ENCODE results near the gene CERS1. TPM values are rescaled to one million over a fixed set of nuclear protein-coding genes. Genes with fewer than 3 reads are reported as not detected.
"Not testable (repeated sequence)": the region's sequence is repeated elsewhere in the genome, so short reads cannot be mapped to it uniquely, and the experiment has no call there.

CERS1 gene
- total RNA-seq, 2 experiments from 2014 or later = not detected

DNA sequence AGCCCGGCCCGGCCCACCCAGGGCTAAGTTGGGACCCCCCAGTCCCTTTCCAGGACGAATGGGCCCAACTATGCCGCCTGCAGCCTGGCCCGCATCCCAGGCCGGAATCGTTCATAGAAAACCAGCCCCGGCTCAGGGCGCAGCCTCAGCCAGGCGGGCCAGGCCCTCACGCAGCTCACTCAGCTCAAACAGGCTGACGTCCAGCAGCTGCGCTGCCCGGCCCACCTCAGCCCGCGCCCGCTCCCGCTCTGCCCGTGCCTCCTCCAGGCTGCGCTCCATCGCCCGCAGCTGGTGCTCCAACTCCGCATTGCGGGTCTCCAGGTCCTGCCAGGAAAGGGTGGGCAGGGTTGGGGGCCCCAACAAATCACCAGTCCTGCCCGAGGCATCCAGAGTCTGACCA is 33.4 kb upstream of the CERS1 start:
- H3K4me1 Mint-ChIP-seq = peaks cover 6% of the 10 kb centered on the region
- POLR2A ChIA-PET = no interaction called here

DNA sequence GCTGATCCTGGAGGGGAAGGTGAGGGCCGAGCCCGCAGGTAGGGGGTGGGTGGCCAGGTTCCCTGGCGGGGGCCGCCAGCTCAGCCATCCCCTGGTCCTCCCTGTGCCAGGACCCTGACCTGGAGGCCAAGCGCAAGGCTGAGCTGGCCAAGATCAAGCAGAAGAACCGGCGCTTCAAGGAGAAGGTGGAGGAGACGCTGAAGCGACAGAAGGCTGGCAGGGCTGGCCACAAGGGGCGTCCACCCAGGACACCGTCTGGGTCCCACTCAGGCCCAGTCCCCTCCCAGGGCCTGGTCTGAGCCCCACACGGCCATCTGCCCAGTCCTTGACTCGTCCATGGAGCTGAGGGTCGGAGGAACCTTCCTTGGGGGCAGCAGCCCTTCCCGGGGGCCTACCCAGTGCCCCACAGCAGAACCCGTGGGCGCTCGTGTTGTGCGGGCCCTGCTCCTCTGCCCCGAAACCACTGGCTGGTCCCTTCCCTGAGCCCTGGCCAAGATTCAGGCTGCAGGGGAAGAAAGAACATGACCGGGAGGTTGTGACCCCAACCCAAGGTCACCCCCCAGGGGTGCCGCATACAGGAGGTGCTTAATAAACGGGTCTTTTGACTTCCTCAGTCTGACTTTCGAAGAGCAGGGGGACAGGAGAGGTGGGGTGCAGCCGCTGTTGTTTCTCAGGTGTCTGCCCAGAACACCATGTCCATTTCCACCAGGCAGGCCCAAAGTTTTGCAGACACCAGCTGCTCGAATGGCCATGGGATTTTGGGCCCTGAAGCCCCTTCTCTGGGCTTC is 32.3 kb upstream of the CERS1 start:
- no peaks in the 10 kb centered on the region for H3K9me3 Mint-ChIP-seq
- POLR2A ChIA-PET = interaction anchor here (0.6 kb wide), 1 partner anchor 72 kb away, joined by 4 read pairs; no protein-coding TSS in a partner anchor
- peaks cover 18% of the 10 kb centered on the region for H3K36me3 Mint-ChIP-seq (ENCODE audit: low read depth)
- no peak overlapping the region for H3K27ac Mint-ChIP-seq
- no peak overlapping the region for H3K4me3 Mint-ChIP-seq
- H3K27me3 Mint-ChIP-seq = peaks cover 3% of the 10 kb centered on the region
- no peak for DNase-seq
- CTCF ChIA-PET = interaction anchor here (0.8 to 1.3 kb wide), 4 partner anchors 9 to 487 kb away, joined by 3 to 5 read pairs (median 3); partner anchors contain the start of genes COPE and DDX49
- H3K4me1 Mint-ChIP-seq = peaks cover 6% of the 10 kb centered on the region

More for the DNA sequence above, 33.4 kb upstream of the CERS1 start:
- DNase-seq = no peak
- Mint-ChIP-seq H3K27me3 (peaks cover 5% of the 10 kb centered on the region), H3K9me3 (no peaks in the 10 kb centered on the region), H3K27ac (no peak overlapping the region), H3K4me3 (no peak overlapping the region), H3K36me3 (ENCODE audit: low read depth) (peaks cover 9% of the 10 kb centered on the region)
- CTCF ChIA-PET = interaction anchor here (0.5 to 1.3 kb wide), 2 partner anchors 8 to 41 kb away, joined by 3 to 4 read pairs; no protein-coding TSS in a partner anchor

DNA sequence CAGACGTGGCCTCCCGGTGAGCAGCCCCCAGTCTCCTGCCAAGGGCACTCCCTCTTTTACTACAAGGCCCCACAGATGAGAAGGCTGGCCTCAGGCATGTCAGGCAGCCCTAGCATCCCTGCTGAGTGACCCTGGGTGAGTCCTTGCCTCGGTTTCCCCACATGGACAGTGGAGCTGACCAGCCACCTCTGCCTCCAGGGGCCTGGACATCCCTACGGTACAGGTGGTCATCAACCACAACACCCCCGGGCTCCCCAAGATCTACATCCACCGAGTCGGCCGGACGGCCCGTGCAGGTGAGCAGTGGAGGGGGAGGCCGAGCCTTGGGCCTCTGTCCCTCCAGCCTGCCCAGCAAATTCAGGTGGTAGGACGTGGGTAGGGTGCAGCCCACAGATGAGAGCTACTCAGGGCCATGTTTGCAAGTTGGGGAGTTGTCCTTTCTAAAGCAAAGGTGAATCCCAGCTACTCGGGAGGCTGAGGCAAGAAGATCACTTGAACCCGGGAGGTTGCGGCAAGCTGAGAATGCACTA is 28.8 kb upstream of the CERS1 start:
- Mint-ChIP-seq H3K36me3 (ENCODE audit: low read depth) (peaks cover 29% of the 10 kb centered on the region), H3K9me3 (no peaks in the 10 kb centered on the region), H3K4me3 (no peak overlapping the region), H3K4me1 (peaks cover 14% of the 10 kb centered on the region), H3K27ac (no peak overlapping the region), H3K27me3 (no peaks in the 10 kb centered on the region)
- POLR2A ChIA-PET = no interaction called here
- DNase-seq = no peak
- CTCF ChIA-PET = interaction anchor here (0.6 kb wide), 1 partner anchor 130 kb away, joined by 4 read pairs; no protein-coding TSS in a partner anchor

DNA sequence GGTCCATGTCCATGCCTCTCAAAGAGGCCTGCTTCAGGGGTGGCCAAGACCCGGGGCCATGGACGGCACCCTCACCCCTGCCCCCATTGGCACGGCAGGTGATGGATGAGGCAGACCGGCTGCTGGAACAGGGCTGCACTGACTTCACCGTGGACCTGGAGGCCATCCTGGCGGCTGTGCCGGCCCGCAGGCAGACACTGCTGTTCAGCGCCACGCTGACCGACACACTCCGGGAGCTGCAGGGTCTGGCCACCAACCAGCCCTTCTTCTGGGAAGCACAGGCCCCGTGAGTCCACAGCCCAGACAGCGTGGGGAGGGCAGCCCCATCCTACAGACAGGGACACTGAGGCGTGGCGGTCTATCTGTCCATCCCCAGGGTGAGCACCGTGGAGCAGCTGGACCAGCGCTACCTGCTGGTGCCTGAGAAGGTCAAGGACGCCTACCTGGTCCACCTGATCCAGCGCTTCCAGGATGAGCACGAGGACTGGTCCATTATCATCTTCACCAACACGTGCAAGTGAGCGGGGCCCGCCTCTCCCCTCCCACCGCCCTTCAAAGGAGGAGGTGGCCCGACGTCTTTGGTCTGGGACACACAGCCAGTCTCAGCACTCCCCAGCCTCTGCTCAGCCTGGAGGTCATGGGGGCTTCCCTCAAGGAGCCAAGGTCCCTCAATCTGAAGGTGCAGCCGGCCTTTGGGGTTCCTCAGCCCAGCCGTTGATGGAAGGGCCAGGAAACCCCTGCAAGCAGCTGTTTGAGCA is 26.4 kb upstream of the CERS1 start:
- Mint-ChIP-seq H3K36me3 (ENCODE audit: low read depth) (peaks cover 36% of the 10 kb centered on the region), H3K27me3 (no peaks in the 10 kb centered on the region), H3K4me3 (no peak overlapping the region), H3K9me3 (no peaks in the 10 kb centered on the region), H3K4me1 (peaks cover 30% of the 10 kb centered on the region), H3K27ac (no peak overlapping the region)
- no peak for DNase-seq
- ChIA-PET POLR2A (no interaction called here), CTCF (interaction anchor here (1.5 kb wide), 1 partner anchor 11 kb away, joined by 3 read pairs; no protein-coding TSS in a partner anchor)

DNA sequence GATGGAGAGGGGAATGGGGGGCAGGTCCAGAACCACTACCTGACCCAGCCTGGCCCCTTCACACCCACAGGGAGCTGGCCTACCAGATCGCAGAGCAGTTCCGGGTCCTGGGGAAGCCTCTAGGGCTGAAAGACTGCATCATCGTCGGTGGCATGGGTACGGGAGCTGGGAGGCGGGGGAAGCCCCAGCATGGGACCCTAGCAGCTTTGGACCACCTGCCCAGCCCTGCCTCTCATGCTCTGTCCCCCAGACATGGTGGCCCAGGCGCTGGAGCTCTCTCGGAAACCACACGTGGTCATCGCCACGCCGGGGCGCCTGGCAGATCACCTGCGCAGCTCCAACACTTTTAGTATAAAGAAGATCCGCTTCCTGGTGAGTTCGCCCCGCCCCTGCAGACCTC is 25.6 kb upstream of the CERS1 start:
- Mint-ChIP-seq H3K27ac (no peak overlapping the region), H3K4me1 (peaks cover 33% of the 10 kb centered on the region), H3K36me3 (ENCODE audit: low read depth) (peaks cover 39% of the 10 kb centered on the region), H3K9me3 (no peaks in the 10 kb centered on the region), H3K27me3 (no peaks in the 10 kb centered on the region), H3K4me3 (peak overlapping the region; percentile 97)
- no peak for DNase-seq
- ChIA-PET CTCF (interaction anchor here (1.5 kb wide), 1 partner anchor 12 kb away, joined by 3 read pairs; no protein-coding TSS in a partner anchor), POLR2A (no interaction called here)

DNA sequence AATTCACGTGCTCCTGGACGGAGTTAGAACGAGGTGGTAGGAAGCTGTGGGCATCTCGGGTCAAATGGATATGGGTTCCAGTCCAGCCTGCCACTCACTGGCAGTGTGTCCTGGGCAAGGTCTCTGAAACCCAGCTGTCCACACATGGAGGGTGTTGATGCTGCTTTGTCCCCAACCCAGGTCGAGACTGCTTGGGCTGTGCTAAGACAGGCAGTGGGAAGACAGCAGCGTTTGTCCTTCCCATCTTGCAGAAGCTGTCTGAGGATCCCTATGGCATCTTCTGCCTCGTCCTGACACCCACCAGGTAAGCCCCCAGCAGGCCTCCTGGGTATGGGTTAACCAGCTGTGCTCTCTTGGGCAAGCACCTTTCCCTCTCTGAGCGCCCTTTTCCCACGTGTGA is 24.4 kb upstream of the CERS1 start:
- Mint-ChIP-seq H3K4me1 (peaks cover 38% of the 10 kb centered on the region), H3K27ac (peak overlapping the region; percentile 93), H3K36me3 (ENCODE audit: low read depth) (peaks cover 39% of the 10 kb centered on the region), H3K9me3 (no peaks in the 10 kb centered on the region), H3K27me3 (no peaks in the 10 kb centered on the region), H3K4me3 (peak overlapping the region; percentile 97)
- DNase-seq = no peak
- CTCF ChIA-PET = no interaction called here
- POLR2A ChIA-PET = interaction anchor here (0.6 kb wide), 1 partner anchor 658 kb away, joined by 4 read pairs; no protein-coding TSS in a partner anchor

DNA sequence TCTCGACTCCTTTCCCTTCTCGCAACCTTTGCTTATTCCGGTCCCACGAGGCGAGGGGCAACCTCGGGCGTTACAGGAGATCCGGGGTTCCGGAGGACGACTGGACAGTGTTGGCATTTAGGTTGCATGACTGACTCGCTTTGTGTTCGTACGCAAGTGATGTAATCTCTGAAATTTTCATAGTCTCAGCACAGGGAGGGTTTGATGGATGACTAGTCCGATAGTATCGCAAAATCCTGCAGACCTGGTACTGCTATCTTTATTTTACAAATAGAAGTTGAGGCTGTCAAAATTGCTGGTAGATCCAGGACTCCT is 23.9 kb upstream of the CERS1 start:
- peaks cover 42% of the 10 kb centered on the region for H3K36me3 Mint-ChIP-seq (ENCODE audit: low read depth)
- peak overlapping the region; percentile 97 for H3K4me3 Mint-ChIP-seq
- ChIA-PET CTCF (interaction anchor here (1.2 to 1.9 kb wide), 2 partner anchors 8 to 330 kb away, joined by 3 to 5 read pairs; no protein-coding TSS in a partner anchor), POLR2A (no interaction called here)
- peaks cover 40% of the 10 kb centered on the region for H3K4me1 Mint-ChIP-seq
- no peaks in the 10 kb centered on the region for H3K27me3 Mint-ChIP-seq
- DNase-seq = no peak
- no peaks in the 10 kb centered on the region for H3K9me3 Mint-ChIP-seq
- H3K27ac Mint-ChIP-seq = peak overlapping the region; percentile 93

DNA sequence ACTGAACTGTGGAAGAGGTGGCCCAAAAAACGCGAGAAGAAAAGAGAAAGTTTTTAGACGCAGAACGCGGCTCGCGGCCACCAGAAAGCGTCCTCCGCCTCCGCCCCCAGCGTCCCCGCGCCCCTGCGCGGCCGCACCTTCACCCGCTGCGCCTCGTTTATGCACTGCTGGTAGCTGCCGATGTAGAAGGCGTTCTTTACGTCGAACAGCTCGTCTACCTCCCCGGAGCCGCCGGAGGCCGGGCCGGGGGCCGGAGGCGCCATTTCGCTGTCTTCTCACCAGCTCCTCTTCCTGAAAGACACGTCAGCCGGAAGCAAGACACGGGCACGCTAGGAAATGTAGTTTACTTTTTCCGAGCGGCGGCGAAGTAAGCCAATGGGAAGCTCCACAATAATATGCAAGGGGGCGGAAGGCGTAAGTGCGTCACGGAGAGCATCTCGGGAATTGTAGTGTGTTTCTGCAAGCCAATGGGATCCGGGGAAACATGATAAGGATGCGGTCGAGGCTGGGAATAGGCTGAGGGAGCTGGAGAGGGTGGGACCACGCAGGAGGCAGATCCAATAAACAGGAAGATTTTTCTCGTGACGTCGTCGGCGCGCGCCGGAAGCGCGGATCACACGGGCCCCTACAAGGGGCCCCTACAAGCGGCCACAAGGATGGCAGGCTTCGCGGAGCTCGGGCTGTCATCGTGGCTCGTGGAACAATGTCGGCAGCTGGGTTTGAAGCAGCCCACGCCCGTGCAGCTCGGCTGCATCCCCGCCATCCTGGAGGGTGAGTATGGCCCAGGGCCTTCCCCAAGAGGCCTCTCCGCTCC is 23.3 kb upstream of the CERS1 start, which contains the start of the genes COPE and DDX49:
COPE (minus strand) TSS at position 302 of the 814 bp plus-strand sequence; CDS start at position 263, 39 bp downstream.
DDX49 (plus strand) TSS at position 630 of the 814 bp plus-strand sequence; CDS start at position 657, 27 bp downstream.
- ChIA-PET POLR2A (interaction anchor here (0.6 to 0.9 kb wide), 2 partner anchors 72 to 115 kb away, joined by 5 read pairs; no protein-coding TSS in a partner anchor), CTCF (interaction anchor here (0.6 to 1.9 kb wide), 4 partner anchors 9 to 330 kb away, joined by 3 to 5 read pairs (median 3); no protein-coding TSS in a partner anchor)
- peaks cover 40% of the 10 kb centered on the region for H3K4me1 Mint-ChIP-seq
- peak within 1 kb of the TSS; percentile 93 for H3K27ac Mint-ChIP-seq
- H3K9me3 Mint-ChIP-seq = no peaks in the 10 kb centered on the region
- peak within 1 kb of the TSS; percentile 97 for H3K4me3 Mint-ChIP-seq
- H3K36me3 Mint-ChIP-seq (ENCODE audit: low read depth) = peaks cover 39% of the 10 kb centered on the region
- peak; percentile 99 for DNase-seq
- no peaks in the 10 kb centered on the region for H3K27me3 Mint-ChIP-seq

DNA sequence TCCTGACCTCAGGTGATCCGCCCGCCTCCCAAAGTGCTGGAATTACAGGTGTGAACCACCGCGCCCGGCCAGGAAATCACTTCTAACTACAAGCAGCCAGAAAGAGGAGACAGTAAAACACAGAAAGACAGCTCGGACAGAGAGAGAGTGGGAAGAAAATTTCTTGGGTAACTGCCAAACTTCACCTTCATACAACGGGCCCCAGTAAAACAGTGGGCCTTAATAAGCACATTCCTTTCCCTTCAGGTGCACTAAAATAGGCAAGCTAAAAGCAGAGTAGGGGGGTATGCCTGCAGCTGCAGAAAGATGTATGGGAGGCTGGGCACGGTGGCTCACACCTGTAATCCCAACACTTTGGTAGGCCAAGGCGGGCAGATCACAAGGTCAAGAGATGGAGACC is 21.6 kb upstream of the CERS1 start:
- peaks cover 40% of the 10 kb centered on the region for H3K36me3 Mint-ChIP-seq (ENCODE audit: low read depth)

DNA sequence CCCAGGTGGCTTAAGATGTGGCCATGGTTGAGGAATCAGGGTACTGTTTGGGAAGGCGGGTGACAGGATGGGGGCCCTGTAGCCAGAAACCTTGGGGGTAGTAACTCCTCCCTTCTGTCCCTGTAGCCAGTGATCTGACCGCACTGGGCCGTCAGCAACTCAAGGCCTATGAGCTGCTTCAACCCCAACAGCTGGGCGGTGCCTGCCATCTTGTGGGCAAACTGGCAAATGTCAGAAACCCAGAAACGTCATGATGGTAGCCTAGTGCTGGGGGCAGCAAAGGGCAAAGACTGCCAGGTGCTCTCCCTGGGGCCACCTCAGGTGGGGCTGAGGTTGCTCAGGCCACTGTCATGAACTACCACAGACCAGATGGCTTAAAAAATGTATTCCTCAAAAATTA is 19.7 kb upstream of the CERS1 start:
- peaks cover 35% of the 10 kb centered on the region for H3K4me1 Mint-ChIP-seq
- no peaks in the 10 kb centered on the region for H3K27me3 Mint-ChIP-seq
- POLR2A ChIA-PET = no interaction called here
- H3K36me3 Mint-ChIP-seq (ENCODE audit: low read depth) = peaks cover 33% of the 10 kb centered on the region
- peak; percentile 51 for DNase-seq
- H3K4me3 Mint-ChIP-seq = no peak overlapping the region
- no peaks in the 10 kb centered on the region for H3K9me3 Mint-ChIP-seq
- H3K27ac Mint-ChIP-seq = peak overlapping the region; percentile 22
- CTCF ChIA-PET = interaction anchor here (1.2 kb wide), 1 partner anchor 440 kb away, joined by 3 read pairs; no protein-coding TSS in a partner anchor

More for the DNA sequence above, 21.6 kb upstream of the CERS1 start:
- POLR2A ChIA-PET, H3K9me3 Mint-ChIP-seq, CTCF ChIA-PET, DNase-seq, H3K27me3 Mint-ChIP-seq: not testable (repeated sequence)
- Mint-ChIP-seq H3K4me1 (peaks cover 40% of the 10 kb centered on the region), H3K27ac (peak overlapping the region; percentile 85), H3K4me3 (peak overlapping the region; percentile 97)

DNA sequence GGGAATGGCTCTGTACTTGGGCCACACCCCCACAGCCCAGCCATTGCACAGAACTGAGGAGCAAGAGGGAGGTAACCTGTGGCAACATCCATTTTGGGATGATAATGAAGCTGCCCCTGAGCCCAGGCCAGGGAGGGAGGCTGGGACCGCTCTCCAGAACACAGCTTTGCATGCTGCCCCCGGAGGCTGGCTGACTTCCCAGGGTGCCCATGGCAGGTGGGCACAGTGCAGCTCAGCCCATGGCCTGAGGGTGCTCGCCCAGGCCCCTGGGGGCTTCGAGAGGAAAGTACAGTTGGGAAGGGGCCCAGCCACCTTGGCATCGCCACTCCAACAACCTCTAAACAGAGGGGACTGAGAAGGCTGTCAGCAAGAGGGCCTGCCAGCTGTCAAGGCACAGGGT is 17.5 kb upstream of the CERS1 start:
- DNase-seq = no peak
- no peak overlapping the region for H3K27ac Mint-ChIP-seq
- POLR2A ChIA-PET = no interaction called here
- no peaks in the 10 kb centered on the region for H3K27me3 Mint-ChIP-seq
- CTCF ChIA-PET = interaction anchor here (0.9 kb wide), 1 partner anchor 479 kb away, joined by 3 read pairs; no protein-coding TSS in a partner anchor
- H3K9me3 Mint-ChIP-seq = no peaks in the 10 kb centered on the region
- H3K4me3 Mint-ChIP-seq = no peak overlapping the region
- H3K4me1 Mint-ChIP-seq = peaks cover 19% of the 10 kb centered on the region
- H3K36me3 Mint-ChIP-seq (ENCODE audit: low read depth) = peaks cover 30% of the 10 kb centered on the region

DNA sequence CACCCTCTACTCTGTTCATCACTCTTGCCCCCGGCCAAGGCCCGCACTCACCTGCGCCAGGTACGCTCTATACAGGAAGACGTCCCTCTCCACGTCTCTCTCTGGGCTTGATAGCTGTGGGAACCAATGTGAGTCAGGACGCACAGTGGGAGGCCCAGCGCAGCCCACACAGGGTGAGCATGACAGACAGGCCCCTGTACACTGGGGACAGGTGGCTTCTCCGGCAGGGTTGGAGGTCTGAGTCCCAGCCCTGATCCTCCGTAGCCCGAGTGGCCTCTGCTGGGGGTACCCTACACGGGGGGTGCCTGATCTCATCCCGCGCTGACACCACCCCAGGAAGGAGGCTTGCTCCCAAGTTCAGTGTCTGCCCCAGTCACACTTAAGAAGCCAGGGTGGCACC is 17.0 kb upstream of the CERS1 start:
- H3K27ac Mint-ChIP-seq = no peak overlapping the region
- H3K36me3 Mint-ChIP-seq (ENCODE audit: low read depth) = peaks cover 30% of the 10 kb centered on the region
- peaks cover 15% of the 10 kb centered on the region for H3K4me1 Mint-ChIP-seq
- ChIA-PET POLR2A (no interaction called here), CTCF (no interaction called here)
- no peaks in the 10 kb centered on the region for H3K27me3 Mint-ChIP-seq
- H3K4me3 Mint-ChIP-seq = no peak overlapping the region
- H3K9me3 Mint-ChIP-seq = no peaks in the 10 kb centered on the region
- no peak for DNase-seq

Measured in activated CD4-positive, alpha-beta T cell treated with anti-CD3 and anti-CD28 coated beads, Interleukin-2, amount 10 ng/mL, durations not matched to agents 7 days and 5 days (primary cell).